ENCODE measurements around the gene HOXD12.

GRCh38 chr2:176117823-176118371 lies 18.3 kb downstream of the HOXD12 start:
- no peak for TF ChIP-seq RAD21 (conservative IDR thresholded peaks at IDR 0.05)
- no peak for TF ChIP-seq EP300 (conservative IDR thresholded peaks at IDR 0.05; ENCODE audit: poor library complexity, severe bottlenecking)
- TF ChIP-seq CTCF (IDR thresholded peaks at IDR 0.05; ENCODE audit: poor library complexity, severe bottlenecking) = no peak
- no peak for TF ChIP-seq POLR2AphosphoS5 (IDR thresholded peaks at IDR 0.05)
- TF ChIP-seq EZH2 (IDR thresholded peaks at IDR 0.05; ENCODE audit: borderline replicate concordance, insufficient read depth, low read length, poor library complexity, severe bottlenecking) = no peak
- no peak for TF ChIP-seq TAF1 (IDR thresholded peaks at IDR 0.05; ENCODE audit: low read depth)
- TF ChIP-seq, protein P1, sequence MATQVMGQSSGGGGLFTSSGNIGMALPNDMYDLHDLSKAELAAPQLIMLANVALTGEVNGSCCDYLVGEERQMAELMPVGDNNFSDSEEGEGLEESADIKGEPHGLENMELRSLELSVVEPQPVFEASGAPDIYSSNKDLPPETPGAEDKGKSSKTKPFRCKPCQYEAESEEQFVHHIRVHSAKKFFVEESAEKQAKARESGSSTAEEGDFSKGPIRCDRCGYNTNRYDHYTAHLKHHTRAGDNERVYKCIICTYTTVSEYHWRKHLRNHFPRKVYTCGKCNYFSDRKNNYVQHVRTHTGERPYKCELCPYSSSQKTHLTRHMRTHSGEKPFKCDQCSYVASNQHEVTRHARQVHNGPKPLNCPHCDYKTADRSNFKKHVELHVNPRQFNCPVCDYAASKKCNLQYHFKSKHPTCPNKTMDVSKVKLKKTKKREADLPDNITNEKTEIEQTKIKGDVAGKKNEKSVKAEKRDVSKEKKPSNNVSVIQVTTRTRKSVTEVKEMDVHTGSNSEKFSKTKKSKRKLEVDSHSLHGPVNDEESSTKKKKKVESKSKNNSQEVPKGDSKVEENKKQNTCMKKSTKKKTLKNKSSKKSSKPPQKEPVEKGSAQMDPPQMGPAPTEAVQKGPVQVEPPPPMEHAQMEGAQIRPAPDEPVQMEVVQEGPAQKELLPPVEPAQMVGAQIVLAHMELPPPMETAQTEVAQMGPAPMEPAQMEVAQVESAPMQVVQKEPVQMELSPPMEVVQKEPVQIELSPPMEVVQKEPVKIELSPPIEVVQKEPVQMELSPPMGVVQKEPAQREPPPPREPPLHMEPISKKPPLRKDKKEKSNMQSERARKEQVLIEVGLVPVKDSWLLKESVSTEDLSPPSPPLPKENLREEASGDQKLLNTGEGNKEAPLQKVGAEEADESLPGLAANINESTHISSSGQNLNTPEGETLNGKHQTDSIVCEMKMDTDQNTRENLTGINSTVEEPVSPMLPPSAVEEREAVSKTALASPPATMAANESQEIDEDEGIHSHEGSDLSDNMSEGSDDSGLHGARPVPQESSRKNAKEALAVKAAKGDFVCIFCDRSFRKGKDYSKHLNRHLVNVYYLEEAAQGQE (IDR thresholded peaks at IDR 0.05; ENCODE audit: borderline replicate concordance) = no peak
- no peak for TF ChIP-seq MXI1 (conservative IDR thresholded peaks at IDR 0.05; ENCODE audit: poor library complexity, severe bottlenecking)

Data from neural cell (in vitro differentiated cells).